GM19468 (cell line): ENCODE results near the gene RNF208.
A peak's percentile ranks its signal among the peaks of the same experiment; 100 is the strongest.

Experiments used
- ATAC-seq: cut with Tn5 transposase; IDR thresholded peaks from one replicate; pipeline ENCODE4 v1.9.1; 2021; ENCODE audit warnings: mild to moderate bottlenecking, moderate library complexity, moderate number of reproducible peaks; ENCODE audit not compliant: unreplicated experiment; ENCODE audit errors: extremely low read depth

The RNF208 gene

GRCh38 chr9:137217276-137218211 is 4.5 kb downstream of the RNF208 start:
- ATAC-seq = no peak

DNA sequence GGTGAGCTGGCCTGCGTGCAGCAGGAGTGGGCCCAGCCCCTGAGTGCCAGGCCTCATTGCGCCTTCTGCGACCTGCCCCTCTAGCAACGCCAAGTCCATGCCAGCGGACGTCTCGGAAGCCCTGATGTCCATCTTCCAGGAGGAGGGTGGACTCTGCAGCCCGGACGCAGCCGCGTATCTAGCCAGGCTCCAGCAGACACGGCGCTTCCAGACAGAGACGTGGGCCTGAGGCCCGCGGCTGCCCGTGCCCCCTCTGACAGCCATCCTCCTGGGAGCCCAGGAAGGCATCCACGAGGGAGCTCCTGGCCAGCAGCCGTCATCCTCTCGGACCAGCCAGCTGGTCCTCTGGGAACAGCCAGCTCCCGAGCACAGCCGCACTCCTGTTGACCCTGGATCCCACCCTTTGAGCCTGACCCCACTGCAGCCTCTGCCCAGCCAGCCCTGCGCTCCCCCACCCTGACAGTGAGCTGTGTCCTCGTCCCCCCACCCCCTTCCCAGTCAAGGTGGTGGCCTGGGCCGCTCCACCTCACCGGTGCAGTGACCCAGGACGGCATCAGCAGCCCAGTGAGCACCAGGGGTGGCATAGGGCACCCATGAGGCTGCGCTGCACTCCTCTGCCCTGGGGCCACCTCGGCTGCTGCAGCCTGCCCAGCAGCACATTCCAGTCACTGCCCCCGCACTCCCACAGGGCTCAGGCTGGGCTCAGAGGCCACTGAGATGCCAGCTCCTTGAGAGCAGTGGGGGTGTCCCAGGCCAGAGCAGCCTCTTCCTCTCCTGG is 5.7 kb downstream of the RNF208 start:
- no peak for ATAC-seq

GRCh38 chr9:137215196-137215986 is 6.6 kb downstream of the RNF208 start:
- no peak for ATAC-seq

- ATAC-seq = no peak
These were observed 7.4 kb downstream of the RNF208 start for GRCh38 chr9:137214620-137215019.

DNA sequence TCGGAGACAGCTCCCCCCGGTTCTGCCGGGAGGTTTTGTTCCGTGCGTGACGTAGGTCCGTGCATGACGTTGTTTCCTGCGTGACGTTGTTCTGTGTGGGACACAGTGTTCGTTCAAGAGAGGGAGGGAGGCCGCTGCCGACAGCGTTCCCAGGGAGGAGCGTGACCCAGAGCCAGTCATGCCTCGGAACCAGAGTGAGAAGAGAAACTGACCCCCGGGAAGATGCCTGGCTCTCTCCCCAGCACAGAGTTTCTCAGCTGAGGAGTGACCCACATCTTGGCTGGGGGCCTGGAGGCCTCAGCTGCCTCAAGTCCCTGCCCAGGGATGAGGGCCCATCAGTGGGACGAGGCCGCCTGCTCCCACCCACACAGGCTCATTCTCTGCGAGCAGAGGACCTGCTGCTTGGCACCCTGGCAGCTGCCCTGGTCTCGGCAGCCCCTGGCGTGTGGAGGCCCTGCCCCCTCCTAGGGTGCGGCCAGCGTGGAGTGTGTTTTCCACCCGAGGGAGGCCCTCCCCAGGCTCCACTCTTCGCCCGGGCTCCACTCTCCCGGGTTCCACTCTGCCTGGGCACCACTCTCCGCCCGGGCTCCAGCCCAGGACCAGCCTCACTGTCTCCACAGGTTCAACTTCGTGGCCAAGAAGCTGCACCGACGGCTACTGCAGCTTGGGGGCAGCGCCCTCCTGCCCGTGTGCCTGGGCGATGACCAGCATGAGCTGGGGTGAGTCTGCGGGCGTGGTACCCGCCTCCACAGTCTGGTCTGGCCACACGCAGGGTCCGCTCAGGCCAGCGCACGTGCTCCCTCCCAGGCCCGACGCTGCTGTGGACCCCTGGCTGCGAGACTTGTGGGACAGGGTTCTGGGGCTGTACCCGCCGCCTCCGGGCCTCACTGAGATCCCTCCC is 8.6 kb downstream of the RNF208 start:
- no peak for ATAC-seq

GRCh38 chr9:137212520-137212919 is 9.5 kb downstream of the RNF208 start:
- ATAC-seq = no peak

GRCh38 chr9:137211532-137211931 is 10.5 kb downstream of the RNF208 start:
- no peak for ATAC-seq

DNA sequence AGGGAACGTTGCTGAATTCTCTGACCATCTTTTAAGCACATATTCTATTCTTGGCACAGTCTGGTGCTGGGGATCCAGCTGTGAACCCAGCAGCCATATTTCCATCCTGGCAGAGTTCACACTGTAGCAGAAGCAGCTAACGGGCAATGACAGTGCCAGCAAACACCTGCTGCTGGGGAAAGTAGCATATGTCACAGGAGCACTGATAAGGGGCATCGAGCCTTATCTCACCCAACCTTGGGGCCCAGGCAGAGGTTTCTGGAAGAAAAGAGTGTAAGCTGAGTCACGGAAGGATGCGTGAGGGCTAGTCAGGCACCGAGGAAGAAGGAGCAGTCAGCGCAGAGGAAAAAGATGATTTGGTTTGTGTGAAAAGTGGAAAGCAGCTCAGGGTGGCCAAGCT is 15.4 kb downstream of the RNF208 start:
- no peak for ATAC-seq

DNA sequence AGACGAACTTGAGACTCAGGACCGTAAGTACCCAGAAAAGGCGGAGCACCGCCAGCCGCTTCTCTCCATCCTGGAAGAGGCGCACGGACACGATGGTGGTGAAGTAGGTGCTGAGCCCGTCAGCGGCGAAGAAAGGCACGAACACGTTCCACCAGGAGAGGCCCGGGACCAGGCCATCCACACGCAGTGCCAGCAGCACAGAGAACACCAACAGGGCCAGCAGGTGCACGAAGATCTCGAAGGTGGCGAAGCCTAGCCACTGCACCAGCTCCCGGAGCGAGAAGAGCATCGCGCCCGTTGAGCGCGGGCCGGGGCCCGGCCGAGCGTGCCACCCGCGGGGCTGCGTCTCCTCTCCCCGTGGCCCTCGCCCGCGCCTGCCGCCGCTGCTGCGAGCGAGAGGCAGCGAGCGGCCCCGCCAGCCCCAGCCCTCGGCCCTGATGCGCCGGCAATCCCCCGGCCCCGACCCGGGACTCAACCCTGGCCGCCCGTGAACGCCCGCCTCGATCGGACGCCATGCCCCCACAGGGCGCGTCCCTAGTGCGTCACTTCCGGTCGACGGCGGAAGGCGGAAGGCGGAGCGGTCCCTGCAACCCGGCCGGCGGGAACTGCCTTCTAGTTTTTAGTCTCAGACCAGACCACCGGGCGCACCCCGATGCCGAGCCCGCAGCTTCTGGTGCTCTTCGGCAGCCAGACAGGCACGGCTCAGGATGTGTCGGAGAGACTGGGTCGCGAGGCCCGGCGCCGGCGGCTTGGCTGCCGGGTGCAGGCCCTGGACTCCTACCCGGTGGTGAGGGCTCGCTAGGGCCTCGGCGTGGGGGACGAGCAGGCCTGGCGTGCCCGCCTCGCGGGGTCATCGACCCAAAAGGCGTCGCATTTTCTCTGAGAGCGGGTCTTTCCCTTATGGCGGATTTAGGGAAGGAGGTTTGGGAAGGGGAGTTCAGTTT is 16.6 kb downstream of the RNF208 start, which contains the start of the genes NDOR1 and TMEM203:
TSS of gene NDOR1 (plus strand) at position 575 of the 944 bp plus-strand sequence. CDS start at position 653, 78 bp downstream.
TSS of gene TMEM203 (minus strand) at position 523 of the 944 bp plus-strand sequence. CDS start at position 289, 234 bp downstream.
- peak; percentile 27 for ATAC-seq

DNA sequence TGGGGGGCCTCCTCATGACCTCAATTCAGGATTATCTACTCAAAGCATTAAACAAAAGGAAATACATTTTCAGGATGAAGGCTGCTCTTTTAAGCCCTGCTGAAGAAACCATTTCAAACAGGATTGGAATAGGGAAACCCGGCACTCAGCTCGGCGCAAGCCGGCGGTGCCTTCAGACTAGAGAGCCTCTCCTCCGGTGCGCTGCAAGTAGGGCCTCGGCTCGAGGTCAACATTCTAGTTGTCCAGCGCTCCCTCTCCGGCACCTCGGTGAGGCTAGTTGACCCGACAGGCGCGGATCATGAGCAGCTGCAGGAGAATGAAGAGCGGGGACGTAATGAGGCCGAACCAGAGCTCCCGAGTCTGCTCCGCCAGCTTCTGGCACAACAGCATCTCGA is 17.3 kb downstream of the RNF208 start:
- no peak for ATAC-seq

DNA sequence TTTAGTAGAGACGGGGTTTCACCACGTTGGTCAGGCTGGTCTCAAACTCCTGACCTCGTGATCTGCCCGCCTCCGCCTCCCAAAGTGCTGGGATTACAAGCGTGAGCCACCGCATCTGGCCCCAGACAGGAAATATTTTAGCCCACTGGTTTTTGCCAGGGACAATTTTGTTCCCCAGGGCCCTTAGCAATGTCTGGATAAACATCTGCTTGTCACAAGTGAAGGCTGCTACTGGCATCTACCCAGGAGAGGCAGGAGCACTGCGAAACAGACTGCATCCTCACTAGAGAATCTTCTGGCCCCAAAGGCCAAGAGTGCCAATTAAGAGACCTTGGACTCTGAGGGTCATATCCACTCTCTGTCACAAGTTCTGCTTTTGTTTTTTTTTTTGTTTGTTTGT is 19.1 kb downstream of the RNF208 start:
- ATAC-seq = no peak

GRCh38 chr9:137201205-137201868 is 20.7 kb downstream of the RNF208 start:
- ATAC-seq = no peak

GRCh38 chr9:137200311-137201204 is 21.5 kb downstream of the RNF208 start, which contains the start of gene TPRN:
TPRN (minus strand) TSS chr9:137200741; CDS start chr9:137200711, 30 bp downstream.
- ATAC-seq = peak; percentile 70

DNA sequence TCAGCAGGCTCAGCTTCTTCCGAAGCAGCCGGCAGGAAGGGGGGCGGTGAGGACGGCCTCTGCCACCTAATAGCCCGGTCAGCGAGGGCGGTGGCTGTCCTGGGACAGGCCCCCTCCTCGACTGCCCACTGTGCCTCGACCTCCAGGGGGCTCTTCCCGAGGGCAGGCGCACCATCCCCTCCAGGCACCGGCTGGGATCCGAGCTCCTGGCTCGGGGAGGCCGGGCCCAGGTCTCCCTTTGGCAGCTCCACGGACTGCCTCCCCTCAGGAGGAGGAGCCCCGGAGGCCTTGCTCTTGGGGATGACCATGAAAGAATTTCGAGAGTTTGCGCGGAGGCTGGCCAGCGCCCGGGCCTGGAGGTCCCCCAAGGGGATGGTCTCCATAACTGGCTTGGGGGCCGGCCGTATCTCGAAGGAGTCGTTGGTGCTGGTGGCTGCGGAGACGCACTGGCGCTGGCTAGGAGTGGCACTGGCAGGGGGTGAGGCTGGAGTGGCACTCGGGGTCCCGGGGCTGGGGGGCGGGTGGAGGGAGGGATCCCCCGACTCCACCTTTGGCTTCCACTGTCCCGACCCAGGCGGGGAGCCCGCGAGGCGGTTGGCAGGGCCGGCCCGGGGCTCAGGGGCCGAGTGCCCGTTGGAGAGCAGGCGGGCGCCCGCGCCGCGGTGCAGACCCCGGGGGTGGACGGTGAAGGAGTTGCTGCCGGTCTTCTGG is 22.5 kb downstream of the RNF208 start:
- ATAC-seq = no peak

DNA sequence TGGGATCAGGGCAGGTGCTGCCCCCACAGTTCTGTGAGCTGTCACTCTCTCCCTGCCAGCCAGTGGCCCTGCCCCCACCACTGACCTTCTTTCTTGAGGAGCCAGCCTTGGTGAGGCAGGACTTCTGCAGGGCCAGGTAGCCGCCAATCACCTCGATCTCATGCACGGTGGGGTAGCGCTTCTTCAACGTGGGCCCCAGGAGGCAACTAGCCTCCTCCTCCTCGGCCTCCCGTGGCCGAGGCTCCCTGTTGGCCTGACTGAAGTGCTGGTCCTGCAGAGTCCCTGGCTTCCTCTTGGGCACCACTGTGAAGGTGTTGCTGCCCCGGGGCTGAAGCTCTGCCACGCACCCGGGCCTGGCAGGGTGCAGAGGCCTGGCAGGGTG is 23.1 kb downstream of the RNF208 start:
- no peak for ATAC-seq
